ENCODE measurements around the gene HES3.
A peak's percentile ranks its signal among the peaks of the same experiment; 100 is the strongest.

The HES3 gene

GRCh38 chr1:6262555-6263420 is 18.8 kb downstream of the HES3 start:
- no peak for DNase-seq (ENCODE audit: low read depth, low spot score)

GRCh38 chr1:6263716-6264115 is 19.7 kb downstream of the HES3 start:
- no peak for DNase-seq (ENCODE audit: low read depth, low spot score)

GRCh38 chr1:6265151-6265550 is 21.2 kb downstream of the HES3 start:
- no peak for DNase-seq (ENCODE audit: low read depth, low spot score)

GRCh38 chr1:6266641-6267040 is 22.7 kb downstream of the HES3 start:
- no peak for DNase-seq (ENCODE audit: low read depth, low spot score)

GRCh38 chr1:6267686-6268322 is 23.8 kb downstream of the HES3 start:
- no peak for DNase-seq (ENCODE audit: low read depth, low spot score)

- DNase-seq (ENCODE audit: low read depth, low spot score), result no peak
Observed at GRCh38 chr1:6268415-6268814, 24.4 kb downstream of the HES3 start.

GRCh38 chr1:6269296-6269695 is 25.3 kb downstream of the HES3 start:
- DNase-seq (ENCODE audit: low read depth, low spot score), result no peak

- no peak for DNase-seq (ENCODE audit: low read depth, low spot score)
Observed at GRCh38 chr1:6269720-6270400, 25.9 kb downstream of the HES3 start.

GRCh38 chr1:6270401-6270800 is 26.4 kb downstream of the HES3 start:
- DNase-seq (ENCODE audit: low read depth, low spot score), result no peak

GRCh38 chr1:6271006-6271405 is 27.0 kb downstream of the HES3 start:
- no peak for DNase-seq (ENCODE audit: low read depth, low spot score)

GRCh38 chr1:6271554-6271953 is 27.6 kb downstream of the HES3 start:
- DNase-seq (ENCODE audit: low read depth, low spot score), result no peak

- no peak for DNase-seq (ENCODE audit: low read depth, low spot score)
Observed at GRCh38 chr1:6272452-6272851, 28.5 kb downstream of the HES3 start.

GRCh38 chr1:6272868-6273267 is 28.9 kb downstream of the HES3 start:
- no peak for DNase-seq (ENCODE audit: low read depth, low spot score)

- DNase-seq (ENCODE audit: low read depth, low spot score), result peak; percentile 64
Observed at GRCh38 chr1:6273380-6273891, 29.5 kb downstream of the HES3 start.

GRCh38 chr1:6274102-6274501 is 30.1 kb downstream of the HES3 start:
- no peak for DNase-seq (ENCODE audit: low read depth, low spot score)

GRCh38 chr1:6274622-6275139 is 30.7 kb downstream of the HES3 start:
- DNase-seq (ENCODE audit: low read depth, low spot score), result no peak

- no peak for DNase-seq (ENCODE audit: low read depth, low spot score)
Observed at GRCh38 chr1:6275826-6276782, 32.1 kb downstream of the HES3 start.

- DNase-seq (ENCODE audit: low read depth, low spot score), result no peak
Observed at GRCh38 chr1:6276811-6277555, 33.0 kb downstream of the HES3 start.

GRCh38 chr1:6278263-6278662 is 34.3 kb downstream of the HES3 start:
- no peak for DNase-seq (ENCODE audit: low read depth, low spot score)

GRCh38 chr1:6279066-6279465 is 35.1 kb downstream of the HES3 start:
- DNase-seq (ENCODE audit: low read depth, low spot score), result no peak

All from iPS DF 19.7 (cell line).